HG03378 (cell line): ENCODE measurements around the gene ANKRD11.
"Not testable (repeated sequence)": the region's sequence is repeated elsewhere in the genome, so short reads cannot be mapped to it uniquely, and the experiment has no call there.

ENCODE experiments used
- ATAC-seq: cut with Tn5 transposase; IDR thresholded peaks from one replicate; pipeline ENCODE4 v1.9.1; 2021; ENCODE audit warnings: mild to moderate bottlenecking, moderate library complexity; ENCODE audit not compliant: unreplicated experiment

Gene ANKRD11

DNA sequence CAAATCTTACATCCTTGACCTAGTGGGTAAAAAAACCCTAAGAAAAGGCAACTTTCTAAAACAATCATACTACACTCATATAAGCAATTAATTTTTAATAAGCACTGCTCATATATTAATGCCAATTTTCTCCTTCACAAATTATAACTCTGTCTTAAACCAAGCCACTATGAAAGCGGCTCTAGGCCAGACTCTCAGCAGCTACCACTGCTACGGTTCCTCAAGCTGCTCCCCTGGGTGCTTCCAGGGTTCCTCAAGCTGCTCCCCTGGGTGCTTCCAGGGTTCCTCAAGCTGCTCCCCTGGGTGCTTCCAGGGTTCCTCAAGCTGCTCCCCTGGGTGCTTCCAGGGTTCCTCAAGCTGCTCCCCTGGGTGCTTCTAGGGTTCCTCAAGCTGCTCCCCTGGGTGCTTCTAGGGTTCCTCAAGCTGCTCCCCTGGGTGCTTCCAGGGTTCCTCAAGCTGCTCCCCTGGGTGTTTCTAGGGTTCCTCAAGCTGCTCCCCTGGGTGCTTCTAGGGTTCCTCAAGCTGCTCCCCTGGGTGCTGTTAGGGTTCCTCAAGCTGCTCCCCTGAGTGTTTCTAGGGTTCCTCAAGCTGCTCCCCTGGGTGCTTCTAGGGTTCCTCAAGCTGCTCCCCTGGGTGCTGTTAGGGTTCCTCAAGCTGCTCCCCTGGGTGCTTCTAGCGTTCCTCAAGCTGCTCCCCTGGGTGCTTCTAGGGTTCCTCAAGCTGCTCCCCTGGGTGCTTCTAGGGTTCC, 35.8 kb downstream of the ANKRD11 start:
- ATAC-seq: not testable (repeated sequence)

DNA sequence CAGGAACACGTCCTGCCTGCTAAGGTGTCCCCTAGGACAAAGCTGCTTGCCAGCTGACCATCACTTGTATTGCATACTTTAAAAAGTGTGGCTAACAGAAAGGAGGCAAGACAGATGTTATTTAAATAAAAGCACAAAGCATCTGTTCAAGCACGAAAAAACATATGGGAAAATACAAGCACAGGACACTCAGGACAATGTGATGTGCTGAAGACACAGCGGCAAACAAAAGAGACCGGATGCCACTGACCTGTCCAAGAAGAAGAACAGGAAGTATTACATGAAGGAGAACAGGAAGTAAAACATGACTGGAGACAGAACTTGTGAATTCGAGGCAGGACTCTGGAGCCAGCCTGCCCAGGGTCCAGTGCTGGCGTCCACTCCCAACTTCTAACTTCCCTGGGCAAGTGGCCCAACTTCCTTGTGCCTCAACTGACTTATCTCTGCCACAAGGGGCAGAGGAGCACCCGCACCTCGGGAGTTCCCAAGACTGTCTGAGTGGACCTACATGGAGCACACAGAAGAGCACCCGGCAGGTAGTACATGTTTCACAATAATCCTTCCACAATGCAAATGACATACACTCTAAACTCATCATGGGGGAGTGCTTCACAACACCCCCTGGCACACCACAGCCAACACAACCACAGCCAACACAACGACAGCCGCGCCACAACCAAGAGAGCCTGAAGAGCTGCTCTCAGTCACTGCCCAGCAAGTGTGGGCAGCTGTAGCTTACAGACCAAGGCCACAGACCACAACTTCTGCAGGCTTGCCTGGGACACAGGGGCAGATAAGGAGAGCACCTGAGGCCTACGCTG, 36.6 kb downstream of the ANKRD11 start:
- no peak for ATAC-seq

DNA sequence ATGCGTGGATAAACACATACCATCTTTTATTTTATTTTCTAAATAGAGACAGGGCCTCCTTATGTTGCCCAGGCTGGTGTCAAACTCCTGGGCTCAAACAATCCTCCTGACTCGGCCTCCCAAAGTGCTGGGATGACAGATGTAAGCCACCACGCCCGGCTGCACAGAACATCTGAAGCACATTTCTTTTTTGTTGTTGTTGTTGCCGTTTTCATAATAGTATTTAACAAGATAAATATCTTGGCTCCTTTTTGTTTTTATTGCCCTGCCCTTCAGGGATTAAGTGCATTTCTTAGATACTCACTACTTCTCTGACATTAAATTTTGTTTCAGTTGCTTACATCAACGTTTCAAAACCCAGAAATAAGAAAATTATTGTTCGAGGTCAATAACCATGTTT, 37.4 kb downstream of the ANKRD11 start:
- no peak for ATAC-seq

DNA sequence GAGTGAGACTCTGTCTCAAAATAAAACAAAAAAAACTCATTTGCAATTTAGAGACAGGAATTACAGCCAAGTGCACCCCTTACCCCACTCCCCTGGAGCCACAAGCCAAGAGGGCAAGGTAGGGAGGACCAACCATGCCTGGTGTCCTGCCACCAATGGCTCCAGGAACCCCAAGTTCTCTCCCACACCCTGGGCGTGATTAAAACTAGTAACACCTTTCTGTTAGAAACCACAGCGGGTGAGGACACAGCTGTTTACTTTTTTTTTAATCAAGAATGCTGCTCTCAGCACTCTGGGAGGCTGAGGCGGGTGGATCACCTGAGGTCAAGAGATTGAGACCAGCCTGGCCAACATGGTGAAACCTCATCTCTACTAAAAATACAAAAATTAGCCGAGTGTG, 38.1 kb downstream of the ANKRD11 start:
- ATAC-seq: no peak

DNA sequence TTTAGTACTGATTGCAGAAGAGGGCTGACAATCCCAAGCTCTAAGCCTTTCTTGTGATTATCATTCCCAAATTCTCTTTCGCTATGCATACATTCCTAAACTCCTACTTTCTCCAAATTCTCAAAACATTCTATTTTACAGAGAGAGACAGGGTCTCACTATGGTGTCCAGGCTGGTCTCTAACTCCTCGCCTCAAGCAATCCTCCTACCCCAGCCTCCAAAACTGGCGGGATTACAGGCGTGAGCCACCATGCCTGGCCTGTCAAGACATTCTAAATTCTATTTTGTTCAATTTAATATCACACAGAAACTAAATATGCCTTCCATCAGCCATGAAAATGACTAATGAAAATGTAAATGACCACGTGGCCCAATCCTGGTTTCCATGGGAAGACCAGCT, 39.8 kb downstream of the ANKRD11 start:
- no peak for ATAC-seq

DNA sequence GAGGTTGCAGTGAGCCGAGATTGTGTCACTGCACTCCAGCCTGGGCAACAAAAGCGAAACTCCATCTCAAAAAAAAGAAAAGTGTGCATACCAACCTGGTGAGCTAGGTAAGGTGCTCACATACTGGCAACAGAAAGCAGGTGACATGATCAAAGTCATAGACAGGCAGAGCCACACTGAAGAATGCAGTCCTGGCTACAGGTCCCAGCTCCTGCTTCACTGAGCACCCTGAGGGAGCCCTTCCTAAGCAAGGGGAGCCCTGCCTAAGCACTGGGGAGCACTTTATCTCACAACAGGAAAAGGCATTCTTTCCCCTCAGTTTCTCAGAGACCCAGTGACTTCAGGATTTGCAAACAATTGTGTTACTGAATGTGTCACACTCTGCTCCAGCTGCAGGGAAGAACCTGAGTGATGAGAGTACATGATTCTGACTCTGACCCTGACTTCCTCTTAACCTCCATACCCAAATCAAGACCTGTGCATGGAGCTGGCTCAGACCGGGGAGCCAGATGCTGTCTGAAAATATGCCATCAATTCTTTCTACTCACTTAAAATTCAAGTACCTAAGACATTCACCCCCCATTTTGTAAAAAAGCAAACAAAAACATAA, 40.5 kb downstream of the ANKRD11 start:
- no peak for ATAC-seq

DNA sequence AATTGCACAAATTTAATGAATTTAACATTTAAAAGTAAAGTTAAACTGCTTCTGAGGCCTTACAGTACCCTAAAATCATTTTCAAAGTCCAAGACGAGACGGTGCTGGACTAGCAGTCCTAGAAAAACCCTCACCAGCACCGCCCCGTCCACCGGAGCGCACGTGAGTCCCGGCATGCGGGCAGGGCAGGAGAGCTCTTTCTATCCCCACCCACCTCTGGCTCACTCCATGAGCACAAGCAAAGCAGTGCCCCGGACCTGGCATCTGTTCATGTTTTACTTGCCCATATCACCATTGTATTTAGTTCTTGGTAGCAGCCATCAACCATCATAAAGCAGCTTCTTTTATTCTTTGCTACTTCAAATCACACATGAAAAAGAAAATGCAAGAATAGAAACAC, 41.7 kb downstream of the ANKRD11 start:
- no peak for ATAC-seq

DNA sequence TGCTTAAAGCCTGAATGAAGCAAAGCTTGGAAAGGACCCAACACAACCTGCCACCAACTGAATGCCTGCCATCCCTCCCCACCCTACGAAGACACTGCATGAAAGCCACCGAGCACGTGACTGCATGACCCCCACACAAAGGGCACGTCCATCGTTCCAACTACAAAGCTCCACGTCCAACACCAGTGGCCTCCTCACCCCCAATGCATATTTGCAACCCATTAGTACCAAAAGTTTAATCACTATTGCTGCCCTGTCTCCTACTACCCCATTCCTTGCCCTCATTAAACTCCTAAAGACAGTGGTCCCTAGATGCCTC, 43.4 kb downstream of the ANKRD11 start:
- ATAC-seq: no peak

DNA sequence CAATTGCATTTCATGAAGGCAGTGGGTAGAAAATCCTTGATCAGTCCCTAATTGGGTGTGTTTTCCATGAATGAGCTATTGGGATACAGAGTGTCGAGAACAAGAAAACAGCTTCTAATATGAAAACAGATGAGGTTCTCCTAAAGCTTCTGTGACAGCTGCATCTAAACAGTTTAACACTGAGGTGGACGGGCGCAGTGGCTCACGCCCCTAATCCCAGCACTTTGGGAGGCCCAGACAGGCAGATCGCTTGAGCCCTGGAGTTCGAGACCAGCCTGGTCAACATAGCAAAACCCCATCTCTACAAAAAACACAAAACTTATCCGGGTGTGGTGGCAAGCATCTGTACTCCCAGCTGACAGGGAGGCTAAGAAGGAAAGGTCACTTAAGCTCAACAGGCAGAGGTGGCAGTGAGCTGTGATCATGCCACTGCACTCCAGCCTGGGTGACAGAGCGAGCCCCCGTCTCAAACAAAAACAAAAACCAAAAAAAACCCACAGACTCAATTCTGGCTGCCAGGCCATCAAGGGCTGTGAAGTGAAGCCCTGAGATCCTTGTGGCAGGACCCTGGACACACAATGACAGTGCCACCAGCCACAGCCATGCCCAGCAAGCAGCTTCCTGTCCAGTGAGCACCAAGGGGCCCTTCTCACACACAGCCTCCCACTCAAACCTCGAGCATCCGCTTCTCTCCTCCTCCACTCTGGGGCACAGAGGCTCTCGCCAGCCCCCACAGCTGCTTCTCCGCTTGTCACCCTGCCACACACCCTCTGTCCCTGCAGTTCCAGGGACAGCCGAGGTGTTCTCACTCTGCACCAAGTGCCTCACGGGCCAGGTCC, 44.0 kb downstream of the ANKRD11 start:
- ATAC-seq: no peak

DNA sequence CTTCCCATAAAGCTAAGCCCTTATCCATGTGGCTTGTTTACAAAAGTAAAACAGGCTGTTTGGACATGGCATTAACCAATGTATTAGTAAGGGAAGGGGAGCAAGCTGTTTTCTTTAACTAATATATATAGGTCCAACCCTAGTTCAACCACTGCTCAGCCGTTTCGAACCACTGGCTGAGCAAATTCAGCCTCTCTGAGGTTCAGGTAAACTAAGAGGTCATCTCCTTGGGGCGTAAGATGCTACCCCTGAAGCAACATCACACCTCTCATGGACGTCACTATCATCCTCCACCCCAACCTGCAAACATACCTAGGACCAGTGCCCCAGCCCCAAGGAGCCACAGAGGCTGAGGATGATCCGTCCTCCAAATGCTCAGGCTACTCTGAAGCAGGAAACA, 45.2 kb downstream of the ANKRD11 start:
- no peak for ATAC-seq

DNA sequence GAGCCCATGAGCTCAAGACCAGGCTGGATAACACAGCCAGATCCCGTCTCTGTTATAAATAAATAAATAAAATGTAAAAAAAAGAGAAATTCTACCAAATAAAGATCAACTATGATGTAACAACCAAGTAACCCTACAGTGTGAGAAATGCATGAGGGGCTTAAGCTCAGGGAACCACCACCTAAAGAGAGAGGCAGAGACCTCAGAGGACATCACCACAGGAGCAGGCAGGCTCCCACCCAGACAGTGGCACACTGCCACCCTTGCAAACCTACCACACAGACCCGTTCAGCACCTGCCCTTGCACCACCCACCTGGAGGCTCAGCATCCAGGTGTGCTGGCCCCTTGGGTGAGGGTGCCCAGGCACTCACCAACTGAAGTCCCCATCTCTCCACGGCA, 45.6 kb downstream of the ANKRD11 start:
- ATAC-seq: no peak

DNA sequence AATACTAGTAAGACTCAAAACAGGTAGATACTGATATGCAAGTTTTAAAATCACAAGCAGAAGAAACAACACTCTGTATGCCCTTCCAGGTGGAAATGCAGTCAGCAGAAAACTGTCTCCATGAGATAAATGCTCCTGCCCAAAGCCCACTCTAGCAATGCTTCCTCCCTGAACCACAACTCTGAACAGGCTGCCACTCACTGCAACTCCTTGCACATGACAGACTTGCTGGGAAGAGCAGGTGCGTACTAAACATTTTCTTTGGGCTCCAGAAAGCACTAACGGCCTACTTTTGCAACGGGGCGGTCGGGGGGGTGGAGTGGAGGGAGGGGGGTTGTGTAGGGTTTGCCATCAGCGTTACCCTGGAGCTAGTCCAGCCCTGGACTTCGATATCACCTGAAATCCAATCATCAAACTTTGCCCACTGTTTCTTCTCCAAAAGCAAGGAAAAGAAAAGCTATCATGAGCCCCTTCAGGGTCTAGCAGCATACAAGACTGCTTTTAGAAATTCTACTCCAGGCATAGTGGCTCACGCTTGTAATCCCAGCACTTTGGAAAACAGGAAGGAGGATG, 46.1 kb downstream of the ANKRD11 start:
- ATAC-seq: no peak

DNA sequence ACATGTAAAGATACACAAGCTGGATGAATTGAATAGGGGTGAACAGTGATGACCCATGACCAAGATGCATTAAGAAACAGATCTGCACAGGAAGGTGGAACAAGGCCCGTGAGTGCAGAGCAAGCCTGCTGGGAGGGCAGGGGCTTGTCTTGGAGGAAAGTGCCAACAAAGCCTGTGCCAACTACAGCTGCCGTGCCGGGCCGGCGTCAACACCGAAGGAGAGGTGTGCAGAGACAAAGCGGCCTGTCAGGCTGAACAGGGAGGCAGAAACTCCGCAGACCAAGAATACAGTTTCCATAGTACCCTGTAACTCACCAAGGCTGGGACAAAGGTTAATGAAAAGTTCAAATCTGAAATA, 46.7 kb downstream of the ANKRD11 start:
- no peak for ATAC-seq

DNA sequence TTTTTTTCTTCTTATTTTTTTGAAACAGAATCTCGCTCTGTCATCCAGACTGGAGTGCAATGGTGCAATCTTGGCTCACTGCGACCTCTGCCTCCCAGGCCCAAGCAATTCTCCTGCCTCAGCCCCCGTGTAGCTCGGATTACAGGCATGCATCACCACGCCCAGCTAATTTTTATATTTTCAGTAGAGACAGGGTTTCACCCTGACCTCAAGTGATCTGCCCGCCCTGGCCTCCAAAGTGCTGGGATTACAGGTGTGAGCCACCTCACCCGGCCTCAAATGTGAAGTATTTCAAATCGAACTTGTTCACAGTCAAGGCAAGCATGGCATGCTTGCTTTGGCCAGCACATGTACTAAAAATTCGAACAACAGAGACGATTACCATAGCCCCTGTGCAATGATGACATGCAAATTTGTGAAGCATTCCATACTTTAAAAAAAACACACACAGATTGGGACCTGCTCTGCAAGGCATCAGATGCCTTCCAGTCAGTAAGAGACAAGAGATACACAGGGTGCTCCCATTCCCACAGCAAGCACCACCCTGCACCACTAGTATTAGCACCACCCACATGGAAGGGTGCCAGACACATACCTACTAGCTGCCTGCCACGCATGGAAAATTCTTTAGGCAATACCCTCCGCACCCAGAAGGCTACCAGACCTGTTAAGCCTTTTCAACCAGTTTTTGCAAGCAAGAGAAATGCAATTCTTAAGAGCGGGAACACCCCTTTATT, 47.2 kb downstream of the ANKRD11 start:
- ATAC-seq: no peak

DNA sequence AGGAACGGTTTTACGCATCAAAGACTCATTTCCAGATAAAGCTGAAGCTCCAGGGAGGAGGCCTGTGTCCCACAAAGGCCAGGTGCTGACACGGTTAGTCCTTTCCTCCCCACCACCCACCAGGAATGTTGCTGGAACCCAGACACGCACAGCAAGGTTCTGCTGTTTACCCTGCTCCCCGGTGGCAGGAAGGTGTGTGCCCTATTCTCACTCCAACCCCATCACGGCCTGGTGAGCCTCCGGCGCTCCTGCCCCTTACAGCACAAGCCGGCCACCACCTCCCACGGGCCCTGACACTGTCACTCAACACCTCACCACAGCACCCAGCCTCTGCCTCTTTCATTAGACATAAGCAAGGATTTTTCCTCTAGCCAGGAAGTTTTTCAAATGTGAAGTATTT, 47.8 kb downstream of the ANKRD11 start:
- ATAC-seq: no peak

DNA sequence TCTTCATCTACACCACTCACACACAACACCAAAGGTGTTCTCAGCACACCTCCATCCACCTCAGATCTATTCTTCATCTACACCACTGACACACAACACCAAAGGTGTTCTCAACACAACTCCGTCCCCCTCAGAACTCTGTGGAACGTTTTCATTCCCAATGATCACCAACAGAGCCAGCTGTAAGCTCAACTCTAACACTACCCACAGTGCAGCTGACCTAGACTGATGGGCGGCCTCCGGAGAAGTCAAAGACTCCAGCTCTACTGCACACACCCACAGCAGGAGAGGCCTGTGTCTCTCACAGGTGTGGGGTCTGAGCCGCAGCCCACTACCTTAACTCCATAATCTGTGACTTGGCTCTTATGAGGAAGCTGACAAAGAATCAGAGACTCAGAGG, 50.7 kb downstream of the ANKRD11 start:
- no peak for ATAC-seq

DNA sequence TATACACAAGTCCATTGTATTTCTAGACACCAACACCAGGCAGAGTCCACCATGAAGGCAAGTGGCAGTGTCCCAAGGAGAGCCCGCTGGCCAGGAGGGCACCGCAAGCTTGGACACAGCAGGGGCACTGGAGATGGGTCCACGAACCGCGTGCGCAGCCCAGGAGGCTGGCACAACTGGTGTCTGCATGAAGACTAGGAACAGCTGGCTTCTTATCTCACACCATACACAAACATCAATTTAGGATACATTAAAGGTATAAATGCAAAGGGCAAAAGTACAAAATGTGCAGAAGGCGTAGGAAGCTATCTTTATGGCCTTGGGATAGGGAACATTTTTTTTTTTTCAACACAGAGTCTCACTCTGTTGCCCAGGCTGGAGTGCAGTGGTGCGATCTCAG, 52.4 kb downstream of the ANKRD11 start:
- no peak for ATAC-seq

DNA sequence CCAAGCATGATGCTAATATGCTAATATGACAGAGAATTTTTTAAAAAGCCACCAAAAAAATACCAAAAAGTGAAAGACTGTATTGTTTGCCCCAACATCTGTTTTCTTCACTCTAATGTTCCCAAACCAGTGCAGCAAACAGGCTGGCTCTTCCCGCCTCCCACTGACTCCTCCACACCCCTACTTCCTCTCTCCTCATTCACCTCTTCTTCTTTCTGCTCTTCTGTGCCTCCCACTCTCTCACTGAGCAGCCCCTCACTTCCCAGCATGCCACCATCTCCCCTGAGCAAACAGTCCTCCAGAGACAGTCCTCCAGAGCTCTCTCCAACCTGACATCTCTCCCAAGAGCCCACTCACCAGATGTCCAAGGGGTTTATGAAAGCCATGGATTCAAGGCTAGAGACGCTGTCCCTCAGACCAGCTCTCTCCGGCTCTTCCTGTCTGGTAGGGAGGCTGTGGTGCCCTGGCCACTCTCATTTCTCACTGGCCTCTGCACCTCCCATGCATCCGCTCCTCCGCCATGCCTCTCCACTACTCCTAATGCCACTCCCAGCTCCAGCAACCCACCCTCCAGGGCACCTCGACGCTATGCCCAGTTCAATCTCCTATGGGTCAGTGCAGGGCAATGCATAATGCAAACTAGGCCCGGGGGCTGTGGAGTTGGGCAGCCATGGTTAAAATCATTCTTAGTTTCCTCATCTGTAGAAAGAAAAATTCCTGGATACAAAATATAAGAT, 52.9 kb downstream of the ANKRD11 start:
- ATAC-seq: no peak

DNA sequence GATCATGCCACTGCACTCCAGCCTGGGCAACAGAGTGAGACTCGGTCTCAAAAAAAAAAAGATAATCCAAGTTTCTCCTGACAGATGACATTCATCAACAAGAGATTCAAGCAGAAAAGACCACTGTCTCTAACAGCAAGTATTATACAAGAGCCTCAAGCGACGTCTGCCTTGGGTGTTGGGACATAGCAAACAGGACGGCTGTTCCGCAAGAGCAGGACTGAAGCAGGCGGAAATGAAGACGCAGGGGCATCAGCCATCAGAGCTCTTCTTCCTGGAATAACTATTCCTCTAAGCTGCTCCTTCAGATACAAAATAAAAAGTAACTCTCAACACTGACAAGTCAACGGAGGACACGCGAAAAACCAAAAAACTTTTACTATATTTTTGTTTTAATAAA, 54.0 kb downstream of the ANKRD11 start:
- no peak for ATAC-seq

DNA sequence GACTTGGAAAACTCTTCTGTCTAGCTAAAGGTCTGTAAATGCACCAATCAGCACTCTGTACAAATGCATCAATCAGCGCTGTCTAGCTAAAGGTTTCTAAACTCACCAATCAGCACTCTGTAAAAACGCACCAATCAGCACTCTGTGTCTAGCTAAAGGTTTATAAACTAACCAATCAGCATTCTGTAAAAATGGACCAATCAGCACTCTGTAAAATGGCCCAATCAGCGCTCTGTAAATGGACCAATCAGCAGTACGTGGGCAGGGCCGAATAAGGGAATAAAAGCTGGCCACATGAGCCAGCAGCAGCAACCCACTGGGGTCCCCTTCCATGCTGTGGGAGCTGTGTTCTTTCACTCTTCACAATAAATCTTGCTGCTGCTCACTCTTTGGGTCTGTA, 55.3 kb downstream of the ANKRD11 start:
- not testable (repeated sequence) for ATAC-seq
